ENCODE data around the gene LHPP. TPM values are rescaled to one million over a fixed set of nuclear protein-coding genes. Genes with fewer than 3 reads are reported as not detected.
A peak's percentile ranks its signal among the peaks of the same experiment; 100 is the strongest.

Gene LHPP
- polyA plus RNA-seq, 2 of the 4 experiments (the other 2 are of a cell fraction) = 14.4 to 18.6 TPM

GRCh38 chr10:124428207-124428777 is 33.3 kb upstream of the LHPP start:
- H3K9me3 ChIP-seq = no peaks in the 10 kb centered on the region
- ATAC-seq (peak in 1 of 2 experiments; percentile 32; a peak in 1 of 6 replicates), DNase-seq (ENCODE audit: low read depth in 1 of 2, low spot score in 1 of 2) (no peak), FAIRE-seq (no peak)
- no peak overlapping the region for H3K27ac ChIP-seq
- WGBS (ENCODE audit: missing lambda C conversion rate) = 38% methylated on average over 3 of the region's 3 CpGs
- no peaks in the 10 kb centered on the region for H3K4me1 ChIP-seq
- TF ChIP-seq CTCF (IDR thresholded peaks at IDR 0.05) (no peak), ZC3H11A (IDR thresholded peaks at IDR 0.05) (no peak), ATOH8 (CRISPR knock-in tag; IDR thresholded peaks at IDR 0.05; ENCODE audit: low read depth) (no peak), PHF8 (IDR thresholded peaks at IDR 0.05; ENCODE audit: borderline replicate concordance, low read depth) (no peak), ESRRA (IDR thresholded peaks at IDR 0.05; ENCODE audit: borderline replicate concordance, low read length) (no peak), TFCP2L1 (CRISPR knock-in tag; IDR thresholded peaks at IDR 0.05) (no peak), CHD2 (IDR thresholded peaks at IDR 0.05; ENCODE audit: low read length, partially characterized antibody) (no peak), POLR2AphosphoS2 (conservative IDR thresholded peaks at IDR 0.05; ENCODE audit: low read length) (no peak), GATA3 (IDR thresholded peaks at IDR 0.05; ENCODE audit: borderline replicate concordance) (no peak), JUNB (IDR thresholded peaks at IDR 0.05) (no peak), E2F6 (IDR thresholded peaks at IDR 0.05; ENCODE audit: borderline replicate concordance, low read depth) (no peak), KDM5A (IDR thresholded peaks at IDR 0.05) (no peak), ELK1 (IDR thresholded peaks at IDR 0.05; ENCODE audit: low read depth, low read length) (no peak), FOSB (CRISPR knock-in tag; IDR thresholded peaks at IDR 0.05) (no peak), BHLHE40 (IDR thresholded peaks at IDR 0.05; ENCODE audit: low read depth, low read length) (no peak)
- TF ChIP-seq, protein P1, sequence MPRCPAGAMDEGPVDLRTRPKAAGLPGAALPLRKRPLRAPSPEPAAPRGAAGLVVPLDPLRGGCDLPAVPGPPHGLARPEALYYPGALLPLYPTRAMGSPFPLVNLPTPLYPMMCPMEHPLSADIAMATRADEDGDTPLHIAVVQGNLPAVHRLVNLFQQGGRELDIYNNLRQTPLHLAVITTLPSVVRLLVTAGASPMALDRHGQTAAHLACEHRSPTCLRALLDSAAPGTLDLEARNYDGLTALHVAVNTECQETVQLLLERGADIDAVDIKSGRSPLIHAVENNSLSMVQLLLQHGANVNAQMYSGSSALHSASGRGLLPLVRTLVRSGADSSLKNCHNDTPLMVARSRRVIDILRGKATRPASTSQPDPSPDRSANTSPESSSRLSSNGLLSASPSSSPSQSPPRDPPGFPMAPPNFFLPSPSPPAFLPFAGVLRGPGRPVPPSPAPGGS (IDR thresholded peaks at IDR 0.05) = no peak
- ChIA-PET POLR2A (interaction anchor here (0.9 to 1.1 kb wide), 2 partner anchors 9 to 10 kb away, joined by 5 to 6 read pairs; no protein-coding TSS in a partner anchor), CTCF (interaction anchor here (0.6 to 1.6 kb wide), 4 partner anchors 9 to 434 kb away, joined by 3 to 7 read pairs (median 4); partner anchors contain the start of gene OAT)
- 0 out of 3 replicates have a peak overlapping the region, but pooled peaks have one; percentile 16 for H3K4me2 ChIP-seq
- H3K4me3 ChIP-seq = no peak overlapping the region

- no peaks in the 10 kb centered on the region for H3K9me3 ChIP-seq
- no peak for FAIRE-seq
- H3K4me1 ChIP-seq = no peaks in the 10 kb centered on the region; the same call in 2 of the 3 replicates
- H3K4me2 ChIP-seq = no peak overlapping the region
- no peak overlapping the region for H3K4me3 ChIP-seq
- ChIA-PET POLR2A (no interaction called here), CTCF (interaction anchor here (1.5 kb wide), 1 partner anchor 11 kb away, joined by 3 read pairs; the partner anchor contains the start of gene OAT)
- no peak overlapping the region for H3K27ac ChIP-seq
- TF ChIP-seq JUN (IDR thresholded peaks at IDR 0.05) (no peak), EP300 (IDR thresholded peaks at IDR 0.05) (no peak), E2F6 (IDR thresholded peaks at IDR 0.05; ENCODE audit: borderline replicate concordance, low read depth) (no peak), HEYL (CRISPR knock-in tag; IDR thresholded peaks at IDR 0.05) (no peak), CHD2 (IDR thresholded peaks at IDR 0.05; ENCODE audit: low read length, partially characterized antibody) (no peak), ESRRA (IDR thresholded peaks at IDR 0.05; ENCODE audit: borderline replicate concordance, low read length) (no peak), FOXS1 (CRISPR knock-in tag; IDR thresholded peaks at IDR 0.05) (no peak), NR3C1 (IDR thresholded peaks at IDR 0.05) (no peak), HOXB5 (CRISPR knock-in tag; IDR thresholded peaks at IDR 0.05) (no peak), POLR2AphosphoS2 (conservative IDR thresholded peaks at IDR 0.05; ENCODE audit: low read length) (no peak), RCOR1 (IDR thresholded peaks at IDR 0.05; ENCODE audit: low read depth, low read length) (no peak), GATA3 (IDR thresholded peaks at IDR 0.05; ENCODE audit: borderline replicate concordance) (no peak), CBX2 (IDR thresholded peaks at IDR 0.05; ENCODE audit: borderline replicate concordance, low read depth) (no peak), SREBF2 (IDR thresholded peaks at IDR 0.05) (no peak), HOXB13 (CRISPR knock-in tag; IDR thresholded peaks at IDR 0.05; ENCODE audit: low read depth) (no peak), NFE2L2 (conservative IDR thresholded peaks at IDR 0.05; ENCODE audit: low read length) (no peak), HOXA7 (CRISPR knock-in tag; IDR thresholded peaks at IDR 0.05) (no peak), ZNF302 (CRISPR knock-in tag; IDR thresholded peaks at IDR 0.05) (no peak), KDM5A (IDR thresholded peaks at IDR 0.05) (no peak)
- TF ChIP-seq, protein P2, sequence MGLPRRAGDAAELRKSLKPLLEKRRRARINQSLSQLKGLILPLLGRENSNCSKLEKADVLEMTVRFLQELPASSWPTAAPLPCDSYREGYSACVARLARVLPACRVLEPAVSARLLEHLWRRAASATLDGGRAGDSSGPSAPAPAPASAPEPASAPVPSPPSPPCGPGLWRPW (IDR thresholded peaks at IDR 0.05) = no peak
- ATAC-seq = no peak
- DNase-seq (ENCODE audit: low read depth in 1 of 2, low spot score in 1 of 2) = no peak
- 57% methylated on average over 5 of the region's 5 CpGs for WGBS (ENCODE audit: missing lambda C conversion rate)
Observed at GRCh38 chr10:124429576-124429975, 32.0 kb upstream of the LHPP start.
